OCI-LY7 (cell line): ENCODE measurements around the gene GAPDH. TPM values are rescaled to one million over a fixed set of nuclear protein-coding genes. Genes with fewer than 3 reads are reported as not detected.

Experiments used
- BruUV-seq: library from RNA; stranded (reverse); fragments of 400-500 nt; replicated peaks from 2 replicates; lab custom pipeline; 2021; lab: Mats Ljungman, UMichigan
- CTCF ChIA-PET: fragments of 300-600 bp; sonication (Branson Sonifier 250); formaldehyde crosslinking; loops from one replicate; lab custom pipeline; 2022; ENCODE audit warnings: antibody characterized with exemption; ENCODE audit not compliant: unreplicated experiment; lab: Charles Lee
- POLR2A ChIA-PET: fragments of 300-600 bp; sonication (Branson Sonifier 250); formaldehyde crosslinking; loops from one replicate; lab custom pipeline; 2022; ENCODE audit warnings: antibody characterized with exemption; lab: Charles Lee
- DNase-seq: peaks from one replicate; pipeline ENCODE4 v3.0.0-alpha.2; 2015; ENCODE audit warnings: low spot score
- H2AFZ ChIP-seq: fragments of 200-600 bp; sonication (generic), shearing (Covaris generic); 2 replicates; pipeline ENCODE4 v1.6.1; 2014; ENCODE audit warnings: mild to moderate bottlenecking, antibody characterized with exemption, low read length, moderate library complexity
- H3K27ac ChIP-seq: fragments of 200-600 bp; sonication (generic); 2 replicates; pipeline ENCODE4 v1.5.1; 2014; ENCODE audit warnings: mixed run types, low read depth, mild to moderate bottlenecking, moderate library complexity, low read length, inconsistent platforms; ENCODE audit not compliant: poor library complexity, severe bottlenecking
- H3K36me3 ChIP-seq: fragments of 200-600 bp; sonication (generic); 2 replicates; pipeline ENCODE4 v1.6.1; 2014; ENCODE audit warnings: mild to moderate bottlenecking, antibody characterized with exemption, low read length, moderate library complexity, mixed read lengths; ENCODE audit not compliant: insufficient read depth
- H3K4me1 ChIP-seq: fragments of 200-600 bp; sonication (generic); 2 replicates; pipeline ENCODE4 v1.5.1; 2014; ENCODE audit warnings: mild to moderate bottlenecking, low read length; ENCODE audit not compliant: insufficient read depth, poor library complexity, severe bottlenecking
- H3K4me2 ChIP-seq: fragments of 200-600 bp; sonication (generic); 2 replicates; pipeline ENCODE4 v1.6.1; 2014; ENCODE audit warnings: mild to moderate bottlenecking, low read length
- H3K4me3 ChIP-seq: fragments of 200-600 bp; sonication (generic); 2 replicates; pipeline ENCODE4 v1.5.1; 2014; ENCODE audit warnings: mild to moderate bottlenecking, low read depth, low read length; ENCODE audit not compliant: poor library complexity, severe bottlenecking
- H3K79me2 ChIP-seq: fragments of 200-600 bp; sonication (generic); 2 replicates; pipeline ENCODE4 v1.6.1; 2016; ENCODE audit warnings: low read depth, mild to moderate bottlenecking, low read length, moderate library complexity, mixed read lengths; ENCODE audit not compliant: insufficient read depth
- H3K9me2 ChIP-seq: fragments of 200-600 bp; sonication (generic); 2 replicates; pipeline ENCODE4 v1.6.1; 2016; ENCODE audit warnings: mild to moderate bottlenecking, low read length, mixed read lengths; ENCODE audit not compliant: insufficient read depth
- H3K9me3 ChIP-seq: fragments of 200-600 bp; sonication (generic); 2 replicates; pipeline ENCODE4 v1.6.1; 2014; ENCODE audit warnings: mild to moderate bottlenecking, mixed run types, low read length, mixed read lengths
- H4K20me1 ChIP-seq: fragments of 200-600 bp; sonication (generic); 2 replicates; pipeline ENCODE4 v1.6.1; 2014; ENCODE audit warnings: mild to moderate bottlenecking, antibody characterized with exemption, low read length, moderate library complexity, mixed read lengths; ENCODE audit not compliant: insufficient read depth
- EZH2phosphoT487 ChIP-seq: fragments of 200-600 bp; sonication (generic); IDR thresholded peaks from 2 replicates; pipeline ENCODE4 v1.6.1; 2018; ENCODE audit warnings: low read depth, borderline replicate concordance, mild to moderate bottlenecking, mixed run types, antibody characterized with exemption, low read length, moderate library complexity, mixed read lengths
- intact Hi-C: fragments of 100-400 bp; cut with micrococcal nuclease; formaldehyde crosslinking; loops from one replicate; pipeline ENCODE4 v1.10.0; 2022; ENCODE audit not compliant: unreplicated experiment
- total RNA-seq, 2 experiments: library from RNA; depleted of rRNA in 1 of 2; stranded (reverse); fragments of >200 nt in 1 of 2; shearing (Covaris generic) in 1 of 2; gene quantifications; 2 replicates each; pipeline ENCODE4 v1.2.3, GENCODE V29; 2014 to 2022
- TF ChIP-seq, protein P1 (sequence below): fragments of 200-600 bp; sonication (generic); conservative IDR thresholded peaks from 2 replicates; pipeline ENCODE4 v1.5.1; 2014; ENCODE audit warnings: mild to moderate bottlenecking, antibody characterized with exemption, low read length, moderate library complexity, mixed read lengths

Gene GAPDH
- total RNA-seq, 2 experiments from 2014 or later: 3,801 to 4,502 TPM

GRCh38 chr12:6547987-6548386 lies 13.7 kb downstream of the GAPDH start:
- Histone ChIP-seq H2AFZ (no peak overlapping the region), H3K36me3 (peaks cover 77% of the 10 kb centered on the region), H3K4me2 (no peak overlapping the region), H3K27ac (no peak overlapping the region), H3K9me2 (no peaks in the 10 kb centered on the region), H3K4me3 (no peak overlapping the region), H4K20me1 (no peaks in the 10 kb centered on the region; the same call in 1 of the 2 replicates), H3K4me1 (no peaks in the 10 kb centered on the region), H3K9me3 (no peaks in the 10 kb centered on the region), H3K79me2 (peaks cover 17% of the 10 kb centered on the region; the same call in 1 of the 2 replicates)
- intact Hi-C loops: no loop called here
- ChIA-PET POLR2A (interaction anchor here (0.6 kb wide), 1 partner anchor 14 kb away, joined by 3 read pairs; the partner anchor contains the start of gene GAPDH), CTCF (no interaction called here)
- TF ChIP-seq, protein P1, sequence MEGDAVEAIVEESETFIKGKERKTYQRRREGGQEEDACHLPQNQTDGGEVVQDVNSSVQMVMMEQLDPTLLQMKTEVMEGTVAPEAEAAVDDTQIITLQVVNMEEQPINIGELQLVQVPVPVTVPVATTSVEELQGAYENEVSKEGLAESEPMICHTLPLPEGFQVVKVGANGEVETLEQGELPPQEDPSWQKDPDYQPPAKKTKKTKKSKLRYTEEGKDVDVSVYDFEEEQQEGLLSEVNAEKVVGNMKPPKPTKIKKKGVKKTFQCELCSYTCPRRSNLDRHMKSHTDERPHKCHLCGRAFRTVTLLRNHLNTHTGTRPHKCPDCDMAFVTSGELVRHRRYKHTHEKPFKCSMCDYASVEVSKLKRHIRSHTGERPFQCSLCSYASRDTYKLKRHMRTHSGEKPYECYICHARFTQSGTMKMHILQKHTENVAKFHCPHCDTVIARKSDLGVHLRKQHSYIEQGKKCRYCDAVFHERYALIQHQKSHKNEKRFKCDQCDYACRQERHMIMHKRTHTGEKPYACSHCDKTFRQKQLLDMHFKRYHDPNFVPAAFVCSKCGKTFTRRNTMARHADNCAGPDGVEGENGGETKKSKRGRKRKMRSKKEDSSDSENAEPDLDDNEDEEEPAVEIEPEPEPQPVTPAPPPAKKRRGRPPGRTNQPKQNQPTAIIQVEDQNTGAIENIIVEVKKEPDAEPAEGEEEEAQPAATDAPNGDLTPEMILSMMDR: no peak
- TF ChIP-seq EZH2phosphoT487: no peak
- no TSS peak for BruUV-seq
- DNase-seq: no peak

DNA sequence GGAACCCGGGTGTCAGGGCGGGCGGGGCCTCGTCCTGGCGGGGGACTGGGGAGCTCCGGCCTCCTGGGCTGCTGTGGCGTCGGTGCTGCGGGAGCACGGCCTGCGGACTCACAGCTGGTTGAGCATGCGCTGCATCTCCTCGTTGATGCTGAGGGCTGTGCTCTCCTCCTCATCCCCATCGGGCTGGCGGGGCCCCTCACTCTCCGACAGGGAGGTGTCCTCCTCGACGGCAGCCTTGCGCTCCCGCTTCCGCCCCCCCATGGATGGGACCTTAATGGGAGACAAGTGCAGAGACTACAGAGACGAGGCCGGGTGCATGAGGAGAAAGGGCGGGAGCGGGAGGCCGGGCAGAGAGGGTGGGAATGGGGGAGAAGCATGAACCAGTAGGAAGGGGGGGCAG lies 14.2 kb downstream of the GAPDH start:
- Histone ChIP-seq H3K4me2 (no peak overlapping the region), H3K36me3 (peaks cover 81% of the 10 kb centered on the region), H3K9me2 (no peaks in the 10 kb centered on the region), H3K4me3 (no peak overlapping the region), H2AFZ (no peak overlapping the region), H3K4me1 (peaks cover 5% of the 10 kb centered on the region), H3K9me3 (no peaks in the 10 kb centered on the region), H3K27ac (no peak overlapping the region), H4K20me1 (no peaks in the 10 kb centered on the region; the same call in 1 of the 2 replicates), H3K79me2 (peaks cover 23% of the 10 kb centered on the region; the same call in 1 of the 2 replicates)
- no peak for DNase-seq
- no TSS peak for BruUV-seq
- intact Hi-C loops: no loop called here
- POLR2A ChIA-PET: no interaction called here
- CTCF ChIA-PET: no interaction called here
- TF ChIP-seq, protein P1: no peak
- no peak for TF ChIP-seq EZH2phosphoT487

DNA sequence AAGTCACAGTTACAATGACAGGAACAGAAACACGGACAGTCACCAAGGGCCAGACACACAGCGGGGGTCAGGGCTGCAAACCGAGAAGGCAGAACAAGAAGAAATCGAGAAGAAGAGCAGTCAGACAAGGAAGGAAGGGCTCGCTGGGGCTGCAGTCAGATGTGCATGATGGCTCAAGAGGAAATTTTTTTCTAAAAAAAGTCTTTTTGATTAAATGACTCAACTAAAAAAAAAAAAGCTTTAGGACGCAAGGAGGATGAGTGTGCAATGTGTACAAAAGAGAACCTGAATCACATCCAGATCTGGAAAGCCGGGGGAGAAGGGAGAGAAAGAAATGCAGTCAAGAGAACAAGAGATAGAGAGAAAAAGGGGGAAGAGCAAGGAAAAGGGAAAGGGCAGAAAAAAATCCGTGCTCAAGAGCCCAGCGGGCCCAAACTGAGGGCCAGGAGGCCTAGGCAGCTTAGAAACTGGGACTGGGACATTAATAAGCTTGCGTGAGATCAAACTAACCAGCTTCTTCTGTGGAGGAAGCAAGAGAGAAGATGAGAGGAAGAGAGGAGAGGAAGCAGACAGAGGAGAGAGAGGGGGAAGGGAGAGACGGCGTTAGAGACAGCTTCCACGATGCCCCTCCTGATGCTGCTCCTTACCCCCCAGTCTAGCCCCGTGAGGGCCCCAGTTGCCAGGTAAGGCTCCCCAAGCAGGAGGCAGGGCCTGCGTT lies 14.8 kb downstream of the GAPDH start:
- TF ChIP-seq, protein P1: no peak
- TF ChIP-seq EZH2phosphoT487: no peak
- Histone ChIP-seq H3K4me3 (no peak overlapping the region), H3K4me1 (peaks cover 8% of the 10 kb centered on the region), H4K20me1 (no peaks in the 10 kb centered on the region; the same call in 1 of the 2 replicates), H2AFZ (no peak overlapping the region), H3K9me2 (no peaks in the 10 kb centered on the region), H3K79me2 (peaks cover 27% of the 10 kb centered on the region; the same call in 1 of the 2 replicates), H3K4me2 (no peak overlapping the region), H3K9me3 (no peaks in the 10 kb centered on the region), H3K36me3 (peaks cover 84% of the 10 kb centered on the region), H3K27ac (no peak overlapping the region)
- intact Hi-C loops: no loop called here
- BruUV-seq: no TSS peak
- ChIA-PET POLR2A (no interaction called here), CTCF (interaction anchor here (0.6 kb wide), 1 partner anchor 54 kb away, joined by 3 read pairs; no protein-coding TSS in a partner anchor)
- DNase-seq: no peak
